ENCODE measurements around the gene NRXN3.

Gene NRXN3

GRCh38 chr14:79841433-79841832 lies 1671.3 kb downstream of the NRXN3 start:
- no peak for DNase-seq (ENCODE audit: low read depth)
- TF ChIP-seq CTCF (IDR thresholded peaks at IDR 0.05; ENCODE audit: insufficient read depth, low read depth, low read length, missing control alignments), result no peak

GRCh38 chr14:79842270-79842669 lies 1672.1 kb downstream of the NRXN3 start:
- no peak for DNase-seq (ENCODE audit: low read depth)
- TF ChIP-seq CTCF (IDR thresholded peaks at IDR 0.05; ENCODE audit: insufficient read depth, low read depth, low read length, missing control alignments), result no peak
- no peak overlapping the region for H3K4me3 ChIP-seq (ENCODE audit: low read depth, low read length)

More at GRCh38 chr14:79841433-79841832, 1671.3 kb downstream of the NRXN3 start:
- no peak overlapping the region for H3K4me3 ChIP-seq (ENCODE audit: low read depth, low read length)

- DNase-seq (ENCODE audit: low read depth), result no peak
- H3K4me3 ChIP-seq (ENCODE audit: low read depth, low read length), result no peak overlapping the region
- TF ChIP-seq CTCF (IDR thresholded peaks at IDR 0.05; ENCODE audit: insufficient read depth, low read depth, low read length, missing control alignments), result no peak
Observed at GRCh38 chr14:79852950-79853744, 1683.0 kb downstream of the NRXN3 start.

- TF ChIP-seq CTCF (IDR thresholded peaks at IDR 0.05; ENCODE audit: insufficient read depth, low read depth, low read length, missing control alignments), result no peak
- no peak overlapping the region for H3K4me3 ChIP-seq (ENCODE audit: low read depth, low read length)
- DNase-seq (ENCODE audit: low read depth), result no peak
Observed at GRCh38 chr14:79855789-79856188, 1685.6 kb downstream of the NRXN3 start.

- DNase-seq (ENCODE audit: low read depth), result no peak
- no peak overlapping the region for H3K4me3 ChIP-seq (ENCODE audit: low read depth, low read length)
- no peak for TF ChIP-seq CTCF (IDR thresholded peaks at IDR 0.05; ENCODE audit: insufficient read depth, low read depth, low read length, missing control alignments)
Observed at GRCh38 chr14:79856381-79856780, 1686.2 kb downstream of the NRXN3 start.

GRCh38 chr14:79861111-79861510 lies 1690.9 kb downstream of the NRXN3 start:
- no peak overlapping the region for H3K4me3 ChIP-seq (ENCODE audit: low read depth, low read length)
- no peak for DNase-seq (ENCODE audit: low read depth)
- no peak for TF ChIP-seq CTCF (IDR thresholded peaks at IDR 0.05; ENCODE audit: insufficient read depth, low read depth, low read length, missing control alignments)

- DNase-seq (ENCODE audit: low read depth), result no peak
- no peak overlapping the region for H3K4me3 ChIP-seq (ENCODE audit: low read depth, low read length)
- no peak for TF ChIP-seq CTCF (IDR thresholded peaks at IDR 0.05; ENCODE audit: insufficient read depth, low read depth, low read length, missing control alignments)
Observed at GRCh38 chr14:79862045-79862444, 1691.9 kb downstream of the NRXN3 start.
